D721Med (cell line): Measurements from ENCODE around the gene FRMD8.

Experiments used
- DNase-seq: peaks from one replicate; pipeline ENCODE4 v3.0.0; 2011; ENCODE audit warnings: low spot score; ENCODE audit not compliant: insufficient read length
- FAIRE-seq: peaks from 2 replicates; lab custom pipeline; 2011; peaks lifted over from hg19 to GRCh38; lab: Jason Lieb, UNC
- TF ChIP-seq, protein P1 (sequence below): IDR thresholded peaks from 2 replicates; pipeline ENCODE4 v1.5.1; 2012; ENCODE audit warnings: mild to moderate bottlenecking, control low read depth; ENCODE audit not compliant: insufficient read depth; ENCODE audit errors: missing control alignments

Gene FRMD8

DNA sequence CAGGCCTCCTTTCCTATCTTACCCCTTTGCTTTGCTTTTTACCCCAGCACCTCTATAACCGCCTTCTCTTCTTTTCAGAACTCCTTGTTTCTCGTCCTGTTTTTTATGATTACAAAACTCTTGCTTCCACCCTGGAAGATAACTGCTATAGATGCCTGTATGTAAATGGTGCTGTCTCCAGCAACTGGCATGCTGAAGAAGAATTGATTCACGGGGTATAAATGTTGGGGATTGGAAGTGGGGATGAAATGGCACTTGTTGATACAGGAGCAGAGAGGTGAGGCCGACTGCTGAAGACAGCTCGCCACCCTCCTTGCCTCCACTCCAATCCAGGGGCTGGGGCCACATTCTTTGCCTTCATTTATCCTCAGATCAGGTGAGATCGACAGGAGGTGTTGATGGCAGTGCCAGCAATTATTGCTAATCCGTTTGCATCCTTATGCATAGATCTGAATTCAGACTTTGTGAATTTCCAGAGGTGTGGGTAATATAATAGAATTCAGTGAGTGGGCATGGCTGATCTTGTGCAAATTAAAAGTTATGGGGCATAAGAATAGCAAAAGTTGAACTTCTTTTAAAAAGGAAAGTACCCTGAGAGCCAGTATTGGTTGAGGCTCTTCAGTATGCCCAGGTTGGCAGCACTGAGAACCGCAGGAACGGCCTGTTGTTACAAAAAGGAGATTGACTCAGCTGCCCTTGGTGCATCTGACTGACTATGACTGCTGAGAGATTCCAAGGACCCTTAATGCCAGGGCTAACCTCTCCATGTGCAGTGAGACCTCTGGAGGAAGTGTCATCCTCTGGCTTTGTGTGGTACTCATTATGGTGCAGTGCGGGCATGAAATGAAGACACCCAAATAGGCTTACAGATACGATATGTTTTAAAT, 41.5 kb downstream of the FRMD8 start:
- TF ChIP-seq, protein P1, sequence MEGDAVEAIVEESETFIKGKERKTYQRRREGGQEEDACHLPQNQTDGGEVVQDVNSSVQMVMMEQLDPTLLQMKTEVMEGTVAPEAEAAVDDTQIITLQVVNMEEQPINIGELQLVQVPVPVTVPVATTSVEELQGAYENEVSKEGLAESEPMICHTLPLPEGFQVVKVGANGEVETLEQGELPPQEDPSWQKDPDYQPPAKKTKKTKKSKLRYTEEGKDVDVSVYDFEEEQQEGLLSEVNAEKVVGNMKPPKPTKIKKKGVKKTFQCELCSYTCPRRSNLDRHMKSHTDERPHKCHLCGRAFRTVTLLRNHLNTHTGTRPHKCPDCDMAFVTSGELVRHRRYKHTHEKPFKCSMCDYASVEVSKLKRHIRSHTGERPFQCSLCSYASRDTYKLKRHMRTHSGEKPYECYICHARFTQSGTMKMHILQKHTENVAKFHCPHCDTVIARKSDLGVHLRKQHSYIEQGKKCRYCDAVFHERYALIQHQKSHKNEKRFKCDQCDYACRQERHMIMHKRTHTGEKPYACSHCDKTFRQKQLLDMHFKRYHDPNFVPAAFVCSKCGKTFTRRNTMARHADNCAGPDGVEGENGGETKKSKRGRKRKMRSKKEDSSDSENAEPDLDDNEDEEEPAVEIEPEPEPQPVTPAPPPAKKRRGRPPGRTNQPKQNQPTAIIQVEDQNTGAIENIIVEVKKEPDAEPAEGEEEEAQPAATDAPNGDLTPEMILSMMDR: no peak
- DNase-seq (no peak), FAIRE-seq (no peak)

DNA sequence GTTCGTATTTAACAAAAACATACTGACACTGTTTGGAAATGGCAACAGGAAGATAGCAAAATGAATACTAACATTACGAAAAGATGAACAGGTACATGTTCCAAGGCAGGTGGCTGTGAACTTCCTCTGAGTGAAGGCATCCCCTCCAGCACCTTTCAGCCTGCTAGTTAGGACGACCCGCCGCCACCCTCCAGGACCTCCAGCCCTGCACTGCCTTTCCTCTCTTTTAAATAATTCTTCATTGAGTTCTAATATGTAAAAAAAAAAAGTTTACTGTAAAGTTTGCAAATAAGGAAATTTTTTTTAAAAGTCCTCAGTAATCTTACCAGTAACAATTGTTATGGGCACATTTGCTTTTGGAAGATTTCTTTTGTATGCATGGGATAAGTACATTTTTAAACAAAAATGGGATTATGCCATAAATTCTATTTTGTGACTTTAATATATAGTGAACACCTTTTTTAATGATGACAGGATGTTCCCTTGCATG, 42.2 kb downstream of the FRMD8 start:
- no peak for FAIRE-seq
- no peak for DNase-seq
- TF ChIP-seq, protein P1: no peak

DNA sequence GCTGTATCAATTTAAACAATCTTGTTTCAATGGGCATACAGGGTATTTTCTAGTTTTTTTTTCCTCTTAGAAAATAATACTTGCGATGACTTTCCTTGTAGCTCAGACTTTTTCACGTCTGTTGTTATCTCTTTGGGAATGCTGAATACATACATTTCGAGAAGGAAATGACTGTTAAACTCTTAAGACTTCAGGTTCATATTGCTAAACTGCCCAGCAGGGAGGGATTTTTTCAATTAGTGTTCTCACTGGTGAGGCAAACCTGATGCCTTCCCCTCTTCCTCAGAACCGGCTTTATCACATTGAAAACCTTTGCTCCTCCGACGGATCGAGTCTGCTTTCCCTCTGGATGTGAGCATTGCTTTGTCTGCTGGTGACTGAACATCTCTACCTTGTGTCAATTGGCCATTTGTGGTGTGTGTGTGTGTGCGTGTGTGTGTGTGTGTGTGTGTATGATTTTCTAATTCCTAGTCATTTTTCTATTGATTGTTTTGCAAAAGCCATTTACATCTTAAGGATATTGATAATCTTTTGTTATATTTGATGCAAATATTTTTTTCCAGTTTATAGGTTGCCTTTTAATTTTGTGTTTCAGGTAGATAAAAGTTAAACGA, 42.7 kb downstream of the FRMD8 start:
- TF ChIP-seq, protein P1: no peak
- no peak for DNase-seq
- no peak for FAIRE-seq

DNA sequence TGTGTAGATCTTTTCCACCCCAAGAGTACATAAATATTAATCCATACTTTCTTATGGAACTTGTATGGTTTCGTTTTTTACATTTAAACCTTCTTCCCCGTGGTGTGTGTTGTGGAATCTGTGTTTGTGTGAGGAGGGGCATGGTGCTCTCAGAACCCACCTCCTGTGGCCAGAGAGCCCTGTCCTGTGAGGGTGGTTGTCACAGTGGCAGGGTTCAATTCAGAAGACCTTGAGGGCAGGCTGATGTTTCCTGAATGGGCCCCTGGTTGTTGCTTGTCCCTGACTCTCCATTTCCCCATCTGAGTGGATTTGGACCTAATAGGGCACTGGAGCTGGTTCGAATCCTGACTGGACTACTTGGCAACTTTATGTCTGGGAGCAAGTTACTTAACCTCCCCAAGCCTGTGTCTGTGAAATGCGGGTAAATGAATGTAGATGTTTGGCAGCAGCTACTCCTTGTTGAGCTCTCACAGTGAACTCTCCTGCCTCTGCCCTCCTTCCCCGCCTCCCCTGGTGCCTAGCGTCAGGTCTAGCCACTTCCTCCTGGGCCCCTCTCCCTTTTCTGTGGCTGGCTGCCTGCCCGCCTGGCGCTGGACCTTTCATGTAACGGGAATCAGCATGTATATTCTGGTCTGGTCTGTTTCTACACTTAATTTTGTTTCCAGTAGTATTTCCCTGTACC, 43.4 kb downstream of the FRMD8 start:
- DNase-seq (no peak), FAIRE-seq (no peak)
- TF ChIP-seq, protein P1: no peak

DNA sequence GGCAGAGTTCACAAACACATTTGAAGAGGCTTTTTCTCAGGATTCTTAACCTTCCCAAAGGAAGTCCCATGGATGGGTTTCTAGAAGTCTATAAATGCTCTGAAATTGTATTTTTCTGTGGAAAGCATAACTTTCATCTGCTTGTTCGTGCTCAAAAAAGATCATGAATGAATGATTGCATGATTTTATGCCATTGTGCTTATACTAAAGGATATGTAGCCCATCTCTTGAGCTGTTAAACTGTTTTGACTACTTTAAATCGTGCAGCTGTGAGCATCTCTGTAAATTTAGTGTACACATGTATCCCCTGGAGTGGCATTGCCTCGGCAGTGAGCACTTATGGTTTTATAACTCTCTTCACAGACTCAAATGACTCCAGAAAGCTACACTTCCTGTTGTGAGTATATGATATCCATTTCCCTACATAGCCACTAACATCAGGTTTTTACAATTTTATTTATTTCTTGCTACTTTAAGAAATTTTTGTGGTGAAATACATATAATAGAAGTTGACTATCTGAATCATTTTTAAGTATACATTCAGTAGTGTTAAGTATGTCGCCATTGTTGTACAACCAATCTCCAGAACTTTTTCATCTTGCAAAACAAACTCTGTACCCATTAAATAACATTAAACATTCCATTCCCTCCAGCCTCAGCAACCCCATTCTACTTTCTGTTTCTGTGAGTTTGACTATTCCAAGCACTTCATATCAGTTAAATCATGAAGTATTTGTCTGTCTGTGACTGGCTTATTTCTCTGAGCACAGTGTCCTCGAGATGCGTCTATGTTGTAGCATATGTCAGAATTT, 44.2 kb downstream of the FRMD8 start:
- FAIRE-seq (no peak), DNase-seq (no peak)
- TF ChIP-seq, protein P1: no peak

DNA sequence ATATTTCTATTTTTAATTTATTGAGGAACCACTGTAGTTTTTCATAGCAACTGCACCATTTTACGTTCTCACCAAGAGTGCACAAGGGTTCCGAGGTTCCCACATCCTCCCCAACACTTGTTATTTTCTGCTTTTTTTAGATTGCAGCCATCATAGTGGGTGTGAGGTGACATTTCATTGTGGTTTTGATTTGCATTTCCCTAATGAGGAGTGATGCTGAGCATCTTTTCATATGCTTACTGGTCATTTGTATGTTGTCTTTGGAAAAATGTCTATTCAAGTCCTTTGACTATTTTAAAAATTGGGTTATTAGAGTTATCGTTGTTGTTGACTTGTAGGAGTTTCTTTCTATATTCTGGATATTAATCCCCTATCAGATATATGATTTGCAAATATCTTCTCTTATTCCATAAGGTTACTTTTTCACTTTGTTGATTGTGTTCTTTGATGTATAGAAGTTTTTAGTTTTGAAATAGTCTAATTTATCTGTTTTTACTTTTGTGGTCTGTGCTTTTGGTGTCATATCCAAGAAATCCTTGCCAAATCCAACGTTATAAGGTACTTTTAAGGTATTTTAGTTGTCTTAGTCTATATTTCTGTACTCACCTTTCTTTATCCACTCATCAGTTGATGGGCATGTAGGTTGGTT, 45.1 kb downstream of the FRMD8 start:
- no peak for FAIRE-seq
- no peak for DNase-seq
- TF ChIP-seq, protein P1: no peak
